ENCODE results near the gene OXLD1.
A peak's percentile ranks its signal among the peaks of the same experiment; 100 is the strongest.

OXLD1 gene

DNA sequence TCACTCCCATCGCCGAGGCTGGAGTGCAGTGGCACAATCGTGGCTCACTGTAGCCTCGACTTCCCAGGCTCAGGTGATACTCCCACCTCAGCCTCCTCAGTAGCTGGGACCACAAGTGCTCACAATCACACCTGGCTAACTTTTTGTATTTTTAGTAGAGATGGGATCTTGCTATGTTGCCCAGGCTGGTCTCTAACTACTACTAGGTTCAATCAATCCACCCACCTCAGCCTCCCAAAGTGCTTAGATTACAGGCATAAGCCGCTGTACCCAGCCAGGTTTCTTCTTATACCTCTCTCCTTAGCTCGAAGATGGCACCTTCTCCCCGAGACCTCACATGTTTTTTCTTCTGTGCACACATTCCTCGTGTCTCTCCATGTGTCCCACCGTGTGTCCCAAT is 26.4 kb downstream of the OXLD1 start:
- TF ChIP-seq, protein P1, sequence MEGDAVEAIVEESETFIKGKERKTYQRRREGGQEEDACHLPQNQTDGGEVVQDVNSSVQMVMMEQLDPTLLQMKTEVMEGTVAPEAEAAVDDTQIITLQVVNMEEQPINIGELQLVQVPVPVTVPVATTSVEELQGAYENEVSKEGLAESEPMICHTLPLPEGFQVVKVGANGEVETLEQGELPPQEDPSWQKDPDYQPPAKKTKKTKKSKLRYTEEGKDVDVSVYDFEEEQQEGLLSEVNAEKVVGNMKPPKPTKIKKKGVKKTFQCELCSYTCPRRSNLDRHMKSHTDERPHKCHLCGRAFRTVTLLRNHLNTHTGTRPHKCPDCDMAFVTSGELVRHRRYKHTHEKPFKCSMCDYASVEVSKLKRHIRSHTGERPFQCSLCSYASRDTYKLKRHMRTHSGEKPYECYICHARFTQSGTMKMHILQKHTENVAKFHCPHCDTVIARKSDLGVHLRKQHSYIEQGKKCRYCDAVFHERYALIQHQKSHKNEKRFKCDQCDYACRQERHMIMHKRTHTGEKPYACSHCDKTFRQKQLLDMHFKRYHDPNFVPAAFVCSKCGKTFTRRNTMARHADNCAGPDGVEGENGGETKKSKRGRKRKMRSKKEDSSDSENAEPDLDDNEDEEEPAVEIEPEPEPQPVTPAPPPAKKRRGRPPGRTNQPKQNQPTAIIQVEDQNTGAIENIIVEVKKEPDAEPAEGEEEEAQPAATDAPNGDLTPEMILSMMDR (IDR thresholded peaks at IDR 0.05) = no peak
- no peak for TF ChIP-seq ZFX (IDR thresholded peaks at IDR 0.05; ENCODE audit: borderline replicate concordance)
- H3K27ac ChIP-seq = no peak overlapping the region

DNA sequence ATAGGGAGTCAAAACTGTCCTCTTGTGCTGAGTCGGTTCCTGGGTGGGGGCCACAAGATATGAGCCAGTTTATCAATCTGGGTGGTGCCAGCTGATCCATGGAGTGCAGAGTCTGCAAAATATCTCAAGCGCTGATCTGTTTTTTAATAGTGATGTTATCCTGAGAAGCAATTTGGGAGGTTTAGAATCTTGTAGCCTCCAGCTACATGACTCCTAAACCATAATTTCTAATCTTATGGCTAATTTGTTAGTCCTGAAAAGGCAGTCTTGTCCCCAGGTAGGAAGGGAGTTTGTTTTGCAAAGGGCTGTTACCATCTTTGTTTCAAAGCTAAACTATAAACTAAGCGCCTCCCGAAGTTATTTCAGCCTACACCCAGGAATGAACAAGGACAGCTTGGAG is 27.7 kb downstream of the OXLD1 start:
- TF ChIP-seq ZFX (IDR thresholded peaks at IDR 0.05; ENCODE audit: borderline replicate concordance) = no peak
- TF ChIP-seq, protein P1 (IDR thresholded peaks at IDR 0.05) = no peak
- H3K27ac ChIP-seq = no peak overlapping the region

DNA sequence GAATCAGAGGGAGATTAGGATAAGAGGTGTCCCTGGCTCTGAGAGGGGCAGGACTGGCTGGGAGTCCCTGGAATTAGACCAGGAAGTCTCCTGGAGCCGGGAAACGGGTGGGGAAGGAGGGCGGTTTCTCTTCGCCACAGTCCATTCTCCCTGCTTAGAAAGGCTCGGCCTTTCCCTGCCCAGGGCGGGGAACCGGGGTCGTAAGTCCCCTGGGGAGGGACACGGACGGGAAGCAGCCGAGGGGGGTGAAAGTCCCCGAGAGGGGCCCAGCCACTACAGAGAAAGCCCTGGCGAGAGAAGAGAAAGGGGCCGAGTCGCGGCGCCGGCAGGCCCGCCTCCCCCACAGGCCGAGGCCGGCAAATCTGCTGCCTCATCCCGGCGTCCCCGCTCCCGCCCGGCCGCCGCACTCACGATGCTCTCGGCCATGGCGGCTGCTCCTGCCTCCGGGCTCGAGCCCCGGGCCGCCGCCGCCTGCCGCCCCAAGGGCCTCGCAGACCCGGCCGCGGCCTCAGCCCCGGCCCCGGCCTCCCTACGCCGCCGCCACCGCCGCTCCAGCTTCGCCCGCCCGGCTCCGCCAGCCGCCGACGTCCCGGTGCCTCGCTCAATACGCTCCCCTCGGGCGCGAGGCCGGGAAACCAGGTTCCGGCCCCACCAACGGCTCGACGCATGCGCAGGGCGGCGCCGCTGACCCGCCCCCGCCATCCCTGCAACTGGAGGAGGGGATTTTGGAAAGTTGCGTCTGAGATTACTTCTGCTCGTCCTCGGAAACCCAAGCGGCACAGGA is 29.7 kb downstream of the OXLD1 start, which contains the start of the genes NPLOC4 and TSPAN10:
TSS of gene NPLOC4 (minus strand) at position 608 of the 784 bp plus-strand sequence. CDS start at position 426, 182 bp downstream.
TSS of gene TSPAN10 (plus strand) at position 692 of the 784 bp plus-strand sequence. CDS start 5,217 bp downstream, outside the sequence.
- peak within 1 kb of the TSS; percentile 84 for H3K27ac ChIP-seq
- no peak for TF ChIP-seq ZFX (IDR thresholded peaks at IDR 0.05; ENCODE audit: borderline replicate concordance)
- TF ChIP-seq, protein P1 (IDR thresholded peaks at IDR 0.05) = no peak

GRCh38 chr17:81635973-81636504 is 30.4 kb downstream of the OXLD1 start:
- peak overlapping the region; percentile 84 for H3K27ac ChIP-seq
- TF ChIP-seq, protein P1 (IDR thresholded peaks at IDR 0.05) = no peak
- no peak for TF ChIP-seq ZFX (IDR thresholded peaks at IDR 0.05; ENCODE audit: borderline replicate concordance)

GRCh38 chr17:81635431-81635830 is 31.0 kb downstream of the OXLD1 start:
- peak overlapping the region; percentile 84; the same call in 1 of the 2 replicates for H3K27ac ChIP-seq
- no peak for TF ChIP-seq ZFX (IDR thresholded peaks at IDR 0.05; ENCODE audit: borderline replicate concordance)
- TF ChIP-seq, protein P1 (IDR thresholded peaks at IDR 0.05) = no peak

- TF ChIP-seq, protein P1 (IDR thresholded peaks at IDR 0.05) = no peak
- TF ChIP-seq ZFX (IDR thresholded peaks at IDR 0.05; ENCODE audit: borderline replicate concordance) = no peak
- H3K27ac ChIP-seq = no peak overlapping the region
Observed at GRCh38 chr17:81631482-81631881, 34.9 kb downstream of the OXLD1 start.

GRCh38 chr17:81630274-81630673 is 36.1 kb downstream of the OXLD1 start:
- no peak overlapping the region for H3K27ac ChIP-seq

More at GRCh38 chr17:81630274-81630673, 36.1 kb downstream of the OXLD1 start:
- TF ChIP-seq ZFX (IDR thresholded peaks at IDR 0.05; ENCODE audit: borderline replicate concordance) = no peak
- TF ChIP-seq, protein P1 (IDR thresholded peaks at IDR 0.05) = no peak

Data from 22Rv1 (cell line).